ENCODE results near the gene ARHGEF10L.

ARHGEF10L gene

GRCh38 chr1:17521946-17522612, 17.4 kb upstream of the ARHGEF10L start:
- no peak for DNase-seq

GRCh38 chr1:17523321-17524041, 16.0 kb upstream of the ARHGEF10L start:
- DNase-seq, result no peak

- no peak for DNase-seq
These were observed 14.9 kb upstream of the ARHGEF10L start for GRCh38 chr1:17524645-17525044.

GRCh38 chr1:17525996-17526686, 13.4 kb upstream of the ARHGEF10L start:
- no peak for DNase-seq

- DNase-seq, result no peak
These were observed 12.2 kb upstream of the ARHGEF10L start for GRCh38 chr1:17527036-17527914.

- DNase-seq, result no peak
These were observed 10.1 kb upstream of the ARHGEF10L start for GRCh38 chr1:17529381-17529780.

GRCh38 chr1:17531343-17531681, 8.2 kb upstream of the ARHGEF10L start:
- no peak for DNase-seq

GRCh38 chr1:17531682-17532487, 7.6 kb upstream of the ARHGEF10L start:
- DNase-seq, result no peak

GRCh38 chr1:17533201-17533600, 6.3 kb upstream of the ARHGEF10L start:
- no peak for DNase-seq

- no peak for DNase-seq
These were observed 4.1 kb upstream of the ARHGEF10L start for GRCh38 chr1:17535300-17535936.

GRCh38 chr1:17538010-17538409, 1.5 kb upstream of the ARHGEF10L start:
- no peak for DNase-seq

- DNase-seq, result no peak
These were observed 925 bp upstream of the ARHGEF10L start for GRCh38 chr1:17538428-17539117.

GRCh38 chr1:17539118-17539476, 401 bp upstream of the ARHGEF10L start:
- no peak for DNase-seq

GRCh38 chr1:17540255-17541001, 930 bp downstream of the ARHGEF10L start:
- no peak for DNase-seq

- DNase-seq, result no peak
These were observed 3.1 kb downstream of the ARHGEF10L start for GRCh38 chr1:17542645-17543044.

- DNase-seq, result no peak
These were observed 5.4 kb downstream of the ARHGEF10L start for GRCh38 chr1:17544776-17545350.

GRCh38 chr1:17545356-17545755, 5.9 kb downstream of the ARHGEF10L start:
- no peak for DNase-seq

- no peak for DNase-seq
These were observed 7.6 kb downstream of the ARHGEF10L start for GRCh38 chr1:17546946-17547670.

- no peak for DNase-seq
These were observed 9.9 kb downstream of the ARHGEF10L start for GRCh38 chr1:17549384-17549783.

All from activated effector memory CD4-positive, alpha-beta T cell treated with anti-CD3 and anti-CD28 coated beads, Interleukin-2, amount 50 U/mL, for 16 hours (primary cell).